GM10266 (cell line): ENCODE data around the gene PEX5L.

Experiments used
- DNase-seq: peaks from one replicate; pipeline ENCODE4 v3.0.0; 2012; ENCODE audit errors: extremely low spot score
- CTCF ChIP-seq: IDR thresholded peaks from 2 replicates; pipeline ENCODE4 v1.5.1; 2012; ENCODE audit warnings: mild to moderate bottlenecking, low read depth; ENCODE audit not compliant: control insufficient read depth, insufficient read depth; ENCODE audit errors: missing control alignments

The PEX5L gene

DNA sequence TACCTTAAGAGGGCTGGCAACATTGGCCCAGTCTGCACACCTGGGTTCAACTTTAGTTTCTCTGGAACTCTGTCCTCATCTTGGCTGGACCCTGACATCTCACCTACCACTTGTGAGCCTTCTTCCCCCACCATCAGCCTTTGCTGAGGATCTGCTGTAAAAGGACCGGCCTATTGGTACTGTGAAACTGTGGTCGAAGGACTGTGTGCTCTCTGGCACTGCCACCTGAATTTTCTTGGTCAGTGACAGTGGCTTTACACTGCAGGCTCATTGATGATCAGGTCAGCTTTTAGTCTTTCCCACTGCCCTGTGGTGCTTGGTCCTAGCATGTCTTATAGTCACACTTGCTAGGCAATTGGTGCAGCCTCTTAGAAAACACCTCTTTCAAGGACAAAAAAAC is 86.9 kb downstream of the PEX5L start:
- no peak for TF ChIP-seq CTCF
- no peak for DNase-seq

- TF ChIP-seq CTCF, result no peak
- no peak for DNase-seq
Measured at GRCh38 chr3:179949412-179949811, 87.3 kb downstream of the PEX5L start.

- no peak for TF ChIP-seq CTCF
- no peak for DNase-seq
Measured at GRCh38 chr3:179948740-179949139, 88.0 kb downstream of the PEX5L start.

- TF ChIP-seq CTCF, result no peak
- no peak for DNase-seq
Measured at GRCh38 chr3:179945569-179945968, 91.2 kb downstream of the PEX5L start.

- no peak for DNase-seq
Measured at GRCh38 chr3:179943117-179943880, 93.4 kb downstream of the PEX5L start.

GRCh38 chr3:179942553-179943075 is 94.1 kb downstream of the PEX5L start:
- TF ChIP-seq CTCF, result no peak
- no peak for DNase-seq

More at GRCh38 chr3:179943117-179943880, 93.4 kb downstream of the PEX5L start:
- TF ChIP-seq CTCF, result no peak

- no peak for TF ChIP-seq CTCF
Measured at GRCh38 chr3:179935710-179936109, 101.0 kb downstream of the PEX5L start.

More at GRCh38 chr3:179935710-179936109, 101.0 kb downstream of the PEX5L start:
- DNase-seq, result no peak
